ENCODE data around the gene SIRT7. TPM values are rescaled to one million over a fixed set of nuclear protein-coding genes. Genes with fewer than 3 reads are reported as not detected.

The SIRT7 gene
- polyA plus RNA-seq, 2 donors, result 64.9 to 84.0 TPM

- H3K27ac ChIP-seq (ENCODE audit: low read depth in 2 of 2, low read length in 1 of 2), result no peak overlapping the region
- WGBS, 2 donors, result 37 to 42% methylated on average over 30 of the region's 30 CpGs
Observed at GRCh38 chr17:81941484-81942166, 23.6 kb upstream of the SIRT7 start.

DNA sequence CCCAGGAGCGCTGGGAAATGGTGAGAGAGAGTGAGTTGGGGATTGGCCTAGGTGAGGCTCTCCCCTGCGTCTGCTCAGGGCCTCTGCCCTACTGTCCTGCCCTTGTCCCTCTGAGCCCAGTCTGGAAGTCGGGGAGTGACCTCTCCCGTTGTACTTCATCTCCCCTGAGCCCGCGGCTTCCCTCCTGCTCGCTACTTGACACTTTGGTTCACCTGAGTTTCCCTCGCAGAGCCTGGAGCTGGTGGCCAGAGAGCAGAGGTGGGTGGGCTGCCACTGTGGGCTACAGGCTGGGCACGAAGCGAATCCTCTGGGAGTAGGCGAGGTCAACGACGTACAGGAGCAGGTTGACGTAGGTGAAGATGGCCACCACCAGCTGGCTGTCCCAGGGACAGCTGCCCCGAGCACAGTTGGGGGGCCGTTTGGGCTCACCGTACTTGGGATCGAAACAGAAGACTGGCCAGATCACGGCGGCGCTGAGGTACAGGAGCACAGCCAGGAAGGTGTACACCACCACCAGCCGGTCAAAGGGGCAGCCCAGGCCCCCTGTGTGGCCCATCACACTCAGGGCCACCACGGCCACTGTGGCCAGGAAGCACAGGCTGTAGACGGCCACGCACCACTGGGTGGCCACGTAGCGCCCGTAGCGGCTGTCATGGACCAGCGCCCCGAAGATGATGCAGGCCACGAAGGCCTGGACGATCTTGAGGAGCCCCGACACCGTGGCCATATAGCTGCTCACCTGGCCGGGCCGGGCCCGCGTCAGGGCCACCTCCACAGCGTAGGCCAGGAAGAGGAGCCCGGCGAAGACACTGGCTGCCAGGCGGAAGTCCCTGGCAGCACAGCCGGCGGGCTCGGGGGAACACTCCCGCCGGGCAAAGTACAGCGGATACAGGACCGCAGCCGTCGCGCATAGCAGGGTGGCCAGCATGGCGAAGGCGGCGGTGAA, 22.8 kb upstream of the SIRT7 start:
- 88 to 89% methylated on average over 55 to 56 of the region's 56 CpGs for WGBS, 2 donors
- H3K27me3 ChIP-seq (ENCODE audit: control insufficient read depth in 1 of 2, insufficient read depth in 2 of 2, low read length in 2 of 2), result no peaks in the 10 kb centered on the region
- H3K4me3 ChIP-seq (ENCODE audit: low read depth in 1 of 2, low read length in 2 of 2), result peak overlapping the region in 1 of 2 donors; percentile 7
- H3K27ac ChIP-seq (ENCODE audit: low read depth in 2 of 2, low read length in 1 of 2), result no peak overlapping the region
- no peaks in the 10 kb centered on the region for H3K9me3 ChIP-seq (ENCODE audit: control insufficient read depth in 2 of 2, insufficient read depth in 1 of 2, low read depth in 1 of 2, low read length in 1 of 2)
- H3K36me3 ChIP-seq (ENCODE audit: control insufficient read depth in 2 of 2, insufficient read depth in 2 of 2, low read length in 1 of 2), result no peaks in the 10 kb centered on the region
- peaks cover 0 to 12% of the 10 kb centered on the region in 2 donors for H3K4me1 ChIP-seq (ENCODE audit: control insufficient read depth in 2 of 2, insufficient read depth in 2 of 2, low read length in 1 of 2)

More at GRCh38 chr17:81941484-81942166, 23.6 kb upstream of the SIRT7 start:
- Histone ChIP-seq H3K4me3 (ENCODE audit: low read depth in 1 of 2, low read length in 2 of 2) (no peak overlapping the region), H3K27me3 (ENCODE audit: control insufficient read depth in 1 of 2, insufficient read depth in 2 of 2, low read length in 2 of 2) (no peaks in the 10 kb centered on the region), H3K36me3 (ENCODE audit: control insufficient read depth in 2 of 2, insufficient read depth in 2 of 2, low read length in 1 of 2) (no peaks in the 10 kb centered on the region), H3K4me1 (ENCODE audit: control insufficient read depth in 2 of 2, insufficient read depth in 2 of 2, low read length in 1 of 2) (peaks cover 0 to 9% of the 10 kb centered on the region in 2 donors), H3K9me3 (ENCODE audit: control insufficient read depth in 2 of 2, insufficient read depth in 1 of 2, low read depth in 1 of 2, low read length in 1 of 2) (no peaks in the 10 kb centered on the region)

GRCh38 chr17:81939881-81940385, 22.0 kb upstream of the SIRT7 start:
- no peaks in the 10 kb centered on the region for H3K27me3 ChIP-seq (ENCODE audit: control insufficient read depth in 1 of 2, insufficient read depth in 2 of 2, low read length in 2 of 2)
- H3K4me1 ChIP-seq (ENCODE audit: control insufficient read depth in 2 of 2, insufficient read depth in 2 of 2, low read length in 1 of 2), result peaks cover 0 to 12% of the 10 kb centered on the region in 2 donors
- H3K36me3 ChIP-seq (ENCODE audit: control insufficient read depth in 2 of 2, insufficient read depth in 2 of 2, low read length in 1 of 2), result no peaks in the 10 kb centered on the region
- no peak overlapping the region for H3K27ac ChIP-seq (ENCODE audit: low read depth in 2 of 2, low read length in 1 of 2)
- H3K4me3 ChIP-seq (ENCODE audit: low read depth in 1 of 2, low read length in 2 of 2), result no peak overlapping the region
- no peaks in the 10 kb centered on the region for H3K9me3 ChIP-seq (ENCODE audit: control insufficient read depth in 2 of 2, insufficient read depth in 1 of 2, low read depth in 1 of 2, low read length in 1 of 2)
- 48 to 65% methylated on average over 21 of the region's 21 CpGs for WGBS, 2 donors

- Histone ChIP-seq H3K27ac (ENCODE audit: low read depth in 2 of 2, low read length in 1 of 2) (no peak overlapping the region), H3K4me3 (ENCODE audit: low read depth in 1 of 2, low read length in 2 of 2) (no peak overlapping the region), H3K4me1 (ENCODE audit: control insufficient read depth in 2 of 2, insufficient read depth in 2 of 2, low read length in 1 of 2) (peaks cover 0 to 12% of the 10 kb centered on the region in 2 donors), H3K9me3 (ENCODE audit: control insufficient read depth in 2 of 2, insufficient read depth in 1 of 2, low read depth in 1 of 2, low read length in 1 of 2) (no peaks in the 10 kb centered on the region), H3K36me3 (ENCODE audit: control insufficient read depth in 2 of 2, insufficient read depth in 2 of 2, low read length in 1 of 2) (no peaks in the 10 kb centered on the region), H3K27me3 (ENCODE audit: control insufficient read depth in 1 of 2, insufficient read depth in 2 of 2, low read length in 2 of 2) (no peaks in the 10 kb centered on the region)
- WGBS, 2 donors, result 79% methylated on average over 15 of the region's 15 CpGs
Observed at GRCh38 chr17:81939218-81939617, 21.2 kb upstream of the SIRT7 start.

- H3K9me3 ChIP-seq (ENCODE audit: control insufficient read depth in 2 of 2, insufficient read depth in 1 of 2, low read depth in 1 of 2, low read length in 1 of 2), result no peaks in the 10 kb centered on the region
- H3K27me3 ChIP-seq (ENCODE audit: control insufficient read depth in 1 of 2, insufficient read depth in 2 of 2, low read length in 2 of 2), result no peaks in the 10 kb centered on the region
- H3K4me3 ChIP-seq (ENCODE audit: low read depth in 1 of 2, low read length in 2 of 2), result no peak overlapping the region
- WGBS, 2 donors, result 87 to 89% methylated on average over 6 of the region's 6 CpGs
- H3K4me1 ChIP-seq (ENCODE audit: control insufficient read depth in 2 of 2, insufficient read depth in 2 of 2, low read length in 1 of 2), result peaks cover 0 to 12% of the 10 kb centered on the region in 2 donors
- no peaks in the 10 kb centered on the region for H3K36me3 ChIP-seq (ENCODE audit: control insufficient read depth in 2 of 2, insufficient read depth in 2 of 2, low read length in 1 of 2)
- no peak overlapping the region for H3K27ac ChIP-seq (ENCODE audit: low read depth in 2 of 2, low read length in 1 of 2)
Observed at GRCh38 chr17:81935709-81936084, 17.7 kb upstream of the SIRT7 start.

GRCh38 chr17:81934850-81935708, 17.1 kb upstream of the SIRT7 start:
- Histone ChIP-seq H3K27me3 (ENCODE audit: control insufficient read depth in 1 of 2, insufficient read depth in 2 of 2, low read length in 2 of 2) (no peaks in the 10 kb centered on the region), H3K27ac (ENCODE audit: low read depth in 2 of 2, low read length in 1 of 2) (no peak overlapping the region), H3K4me1 (ENCODE audit: control insufficient read depth in 2 of 2, insufficient read depth in 2 of 2, low read length in 1 of 2) (peaks cover 0 to 12% of the 10 kb centered on the region in 2 donors), H3K9me3 (ENCODE audit: control insufficient read depth in 2 of 2, insufficient read depth in 1 of 2, low read depth in 1 of 2, low read length in 1 of 2) (no peaks in the 10 kb centered on the region), H3K36me3 (ENCODE audit: control insufficient read depth in 2 of 2, insufficient read depth in 2 of 2, low read length in 1 of 2) (no peaks in the 10 kb centered on the region), H3K4me3 (ENCODE audit: low read depth in 1 of 2, low read length in 2 of 2) (no peak overlapping the region)
- WGBS, 2 donors, result 92 to 93% methylated on average over 38 of the region's 38 CpGs

- WGBS, 2 donors, result 82 to 85% methylated on average over 23 of the region's 23 CpGs
- H3K4me3 ChIP-seq (ENCODE audit: low read depth in 1 of 2, low read length in 2 of 2), result no peak overlapping the region
- peaks cover 0 to 6% of the 10 kb centered on the region in 2 donors for H3K4me1 ChIP-seq (ENCODE audit: control insufficient read depth in 2 of 2, insufficient read depth in 2 of 2, low read length in 1 of 2)
- H3K27ac ChIP-seq (ENCODE audit: low read depth in 2 of 2, low read length in 1 of 2), result no peak overlapping the region
- H3K9me3 ChIP-seq (ENCODE audit: control insufficient read depth in 2 of 2, insufficient read depth in 1 of 2, low read depth in 1 of 2, low read length in 1 of 2), result no peaks in the 10 kb centered on the region
- H3K36me3 ChIP-seq (ENCODE audit: control insufficient read depth in 2 of 2, insufficient read depth in 2 of 2, low read length in 1 of 2), result no peaks in the 10 kb centered on the region
- H3K27me3 ChIP-seq (ENCODE audit: control insufficient read depth in 1 of 2, insufficient read depth in 2 of 2, low read length in 2 of 2), result no peaks in the 10 kb centered on the region
Observed at GRCh38 chr17:81934098-81934757, 16.3 kb upstream of the SIRT7 start.

GRCh38 chr17:81933178-81933699, 15.3 kb upstream of the SIRT7 start:
- H3K4me1 ChIP-seq (ENCODE audit: control insufficient read depth in 2 of 2, insufficient read depth in 2 of 2, low read length in 1 of 2), result peaks cover 0 to 15% of the 10 kb centered on the region in 2 donors
- no peak overlapping the region for H3K27ac ChIP-seq (ENCODE audit: low read depth in 2 of 2, low read length in 1 of 2)
- no peaks in the 10 kb centered on the region for H3K9me3 ChIP-seq (ENCODE audit: control insufficient read depth in 2 of 2, insufficient read depth in 1 of 2, low read depth in 1 of 2, low read length in 1 of 2)
- H3K27me3 ChIP-seq (ENCODE audit: control insufficient read depth in 1 of 2, insufficient read depth in 2 of 2, low read length in 2 of 2), result no peaks in the 10 kb centered on the region
- H3K4me3 ChIP-seq (ENCODE audit: low read depth in 1 of 2, low read length in 2 of 2), result no peak overlapping the region
- no peaks in the 10 kb centered on the region for H3K36me3 ChIP-seq (ENCODE audit: control insufficient read depth in 2 of 2, insufficient read depth in 2 of 2, low read length in 1 of 2)
- WGBS, 2 donors, result 81 to 83% methylated on average over 14 of the region's 14 CpGs

Data from esophagus (tissue), 2 donors.